ENCODE data around the gene RASSF7.

RASSF7 gene

DNA sequence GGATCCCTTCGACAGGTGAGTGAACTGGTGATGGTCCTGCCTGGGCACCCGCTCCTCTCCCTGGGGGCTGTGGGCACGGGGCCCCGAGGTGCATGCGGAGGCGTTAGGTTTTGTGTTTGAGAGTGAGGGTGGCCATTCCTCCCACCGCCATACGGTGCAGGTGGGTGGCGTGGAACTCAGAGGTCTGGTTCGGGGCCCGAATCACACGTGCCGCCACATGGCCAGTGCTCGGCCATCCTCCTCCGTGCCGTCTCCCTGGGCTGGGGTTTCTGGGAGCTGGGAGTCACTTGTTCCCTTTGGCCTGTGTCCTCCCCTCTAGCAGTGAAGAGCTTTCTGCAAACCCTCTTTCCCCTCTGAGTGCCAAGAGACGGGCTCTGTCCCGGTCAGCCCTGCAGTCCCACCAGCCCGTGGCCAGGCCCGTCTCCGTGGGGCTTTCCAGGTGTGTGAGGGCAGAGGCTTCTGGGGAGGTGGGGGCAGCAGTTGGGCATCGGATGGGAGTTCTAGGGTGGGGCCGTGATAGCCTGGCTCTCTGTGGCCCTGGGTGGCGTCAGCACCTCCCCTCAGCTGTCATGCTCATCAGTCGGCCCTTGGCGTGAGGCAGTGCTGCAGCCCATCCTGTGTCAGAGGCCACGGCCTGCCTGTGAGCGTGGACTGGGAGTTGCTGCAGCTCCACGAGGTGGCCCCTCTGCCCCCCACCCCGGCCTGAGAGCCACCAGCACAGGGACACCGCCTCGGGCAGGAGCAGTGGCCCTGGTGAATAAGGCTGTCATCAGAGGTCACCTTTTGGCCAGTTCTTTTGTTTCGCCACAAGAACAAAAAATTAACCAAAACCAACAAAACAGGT is 44.7 kb downstream of the RASSF7 start:
- no peak for DNase-seq (ENCODE audit: low read depth)
- H3K4me3 ChIP-seq (ENCODE audit: low read length): no peak overlapping the region
- TF ChIP-seq CTCF (conservative IDR thresholded peaks at IDR 0.05; ENCODE audit: low read length): no peak

- peak; percentile 10 for DNase-seq (ENCODE audit: low read depth)
- no peak overlapping the region for H3K4me3 ChIP-seq (ENCODE audit: low read length)
- no peak for TF ChIP-seq CTCF (conservative IDR thresholded peaks at IDR 0.05; ENCODE audit: low read length)
These were observed 45.5 kb downstream of the RASSF7 start for GRCh38 chr11:606245-606644.

DNA sequence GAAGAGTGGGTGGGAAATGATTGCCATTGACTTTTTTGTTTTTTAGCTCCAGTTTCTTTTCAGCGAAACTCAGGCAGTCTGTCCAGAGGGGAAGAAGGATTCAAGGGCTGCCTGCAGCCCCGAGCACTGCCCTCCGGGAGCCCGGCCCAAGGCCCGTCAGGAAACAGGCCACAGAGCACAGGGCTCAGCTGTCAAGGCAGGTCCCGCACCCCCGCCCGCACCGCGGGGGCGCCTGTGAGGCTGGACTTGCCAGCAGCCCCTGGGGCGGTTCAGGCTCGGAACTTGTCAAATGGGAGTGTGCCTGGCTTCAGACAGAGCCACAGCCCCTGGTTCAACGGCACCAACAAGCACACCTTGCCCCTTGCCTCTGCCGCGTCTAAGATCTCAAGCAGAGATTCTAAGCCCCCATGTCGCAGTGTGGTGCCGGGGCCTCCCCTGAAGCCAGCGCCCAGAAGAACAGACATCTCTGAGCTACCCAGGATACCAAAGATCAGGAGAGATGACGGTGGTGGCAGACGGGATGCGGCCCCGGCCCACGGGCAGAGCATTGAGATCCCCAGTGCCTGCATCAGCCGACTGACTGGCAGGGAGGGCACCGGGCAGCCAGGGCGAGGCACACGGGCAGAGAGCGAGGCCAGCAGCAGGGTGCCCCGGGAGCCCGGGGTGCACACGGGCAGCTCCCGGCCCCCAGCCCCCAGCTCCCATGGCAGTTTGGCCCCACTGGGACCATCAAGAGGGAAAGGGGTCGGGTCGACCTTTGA is 46.4 kb downstream of the RASSF7 start:
- TF ChIP-seq CTCF (conservative IDR thresholded peaks at IDR 0.05; ENCODE audit: low read length): no peak
- DNase-seq (ENCODE audit: low read depth): no peak
- H3K4me3 ChIP-seq (ENCODE audit: low read length): no peak overlapping the region

DNA sequence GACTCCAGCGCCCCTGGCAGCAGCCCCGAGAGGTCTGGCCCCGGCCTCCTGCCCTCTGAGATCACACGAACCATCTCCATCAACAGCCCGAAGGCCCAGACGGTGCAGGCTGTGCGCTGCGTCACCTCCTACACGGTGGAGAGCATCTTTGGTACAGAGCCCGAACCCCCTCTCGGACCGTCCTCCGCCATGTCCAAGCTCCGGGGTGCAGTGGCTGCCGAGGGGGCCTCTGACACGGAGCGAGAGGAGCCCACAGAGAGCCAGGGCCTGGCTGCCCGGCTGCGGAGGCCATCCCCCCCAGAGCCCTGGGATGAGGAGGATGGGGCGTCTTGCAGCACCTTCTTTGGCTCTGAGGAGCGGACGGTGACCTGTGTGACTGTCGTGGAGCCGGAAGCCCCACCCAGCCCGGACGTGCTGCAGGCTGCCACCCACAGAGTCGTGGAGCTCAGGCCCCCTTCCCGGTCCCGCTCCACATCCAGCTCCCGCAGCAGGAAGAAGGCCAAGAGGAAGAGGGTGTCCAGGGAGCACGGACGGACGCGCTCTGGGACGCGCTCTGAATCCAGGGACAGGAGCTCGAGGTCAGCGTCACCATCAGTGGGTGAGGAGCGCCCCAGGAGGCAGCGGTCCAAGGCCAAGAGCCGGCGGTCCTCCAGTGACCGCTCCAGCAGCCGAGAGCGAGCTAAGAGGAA is 47.3 kb downstream of the RASSF7 start:
- no peak for DNase-seq (ENCODE audit: low read depth)
- TF ChIP-seq CTCF (conservative IDR thresholded peaks at IDR 0.05; ENCODE audit: low read length): no peak
- H3K4me3 ChIP-seq (ENCODE audit: low read length): no peak overlapping the region

DNA sequence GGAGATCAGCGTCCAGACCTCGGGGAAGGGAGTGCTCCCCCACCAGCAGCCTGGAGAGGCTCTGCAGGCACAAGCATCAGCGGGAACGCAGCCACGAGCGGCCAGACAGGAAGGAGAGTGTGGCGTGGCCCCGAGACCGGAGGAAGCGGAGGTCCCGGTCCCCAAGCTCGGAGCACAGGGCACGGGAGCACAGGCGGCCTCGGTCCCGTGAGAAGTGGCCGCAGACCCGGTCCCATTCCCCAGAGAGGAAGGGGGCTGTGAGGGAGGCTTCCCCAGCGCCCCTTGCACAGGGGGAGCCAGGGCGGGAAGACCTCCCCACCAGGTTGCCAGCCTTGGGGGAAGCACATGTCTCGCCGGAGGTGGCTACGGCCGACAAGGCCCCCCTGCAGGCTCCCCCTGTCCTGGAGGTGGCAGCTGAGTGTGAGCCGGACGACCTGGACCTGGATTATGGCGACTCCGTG is 48.1 kb downstream of the RASSF7 start:
- TF ChIP-seq CTCF (conservative IDR thresholded peaks at IDR 0.05; ENCODE audit: low read length): no peak
- no peak for DNase-seq (ENCODE audit: low read depth)
- H3K4me3 ChIP-seq (ENCODE audit: low read length): no peak overlapping the region

- no peak for TF ChIP-seq CTCF (conservative IDR thresholded peaks at IDR 0.05; ENCODE audit: low read length)
- DNase-seq (ENCODE audit: low read depth): no peak
- no peak overlapping the region for H3K4me3 ChIP-seq (ENCODE audit: low read length)
These were observed 48.6 kb downstream of the RASSF7 start for GRCh38 chr11:609341-609811.

Measured in AG10803 (cell line).